HepG2 (cell line): ENCODE measurements around the gene ATRIP. TPM values are rescaled to one million over a fixed set of nuclear protein-coding genes. Genes with fewer than 3 reads are reported as not detected.

ENCODE experiments used
- CCDC6 ChIP-seq: sonication (generic); formaldehyde crosslinking; IDR thresholded peaks from 2 replicates; pipeline ENCODE4 v1.8.1; 2022; ENCODE audit warnings: mild to moderate bottlenecking, missing genetic modification reagents, moderate library complexity
- ELF3 ChIP-seq: IDR thresholded peaks from 2 replicates; pipeline ENCODE4 v1.6.1; 2016; ENCODE audit warnings: missing genetic modification reagents, missing compliant biosample characterization
- FOXK2 ChIP-seq: fragments of 450-650 bp; IDR thresholded peaks from 2 replicates; pipeline ENCODE4 v1.6.1; 2016
- GATAD1 ChIP-seq: IDR thresholded peaks from 2 replicates; pipeline ENCODE4 v1.6.1; 2016; ENCODE audit warnings: missing genetic modification reagents, missing compliant biosample characterization
- HNRNPL ChIP-seq: fragments of 200-400 bp; formaldehyde crosslinking; IDR thresholded peaks from 2 replicates; pipeline ENCODE4 v1.6.1; 2017; ENCODE audit warnings: mild to moderate bottlenecking, low read depth, low read length
- MAZ ChIP-seq, 2 experiments: sonication (generic) in 1 of 2; formaldehyde crosslinking in 1 of 2; IDR thresholded peaks; 2 replicates each; pipeline versions ENCODE4 v1.5.0 to v1.6.1; 2012 to 2020; ENCODE audit warnings: low read depth in 2 of 2, mild to moderate bottlenecking in 2 of 2, borderline replicate concordance in 1 of 2, improper control_type of control experiment in 1 of 2, low read length in 1 of 2, missing genetic modification reagents in 1 of 2, moderate library complexity in 1 of 2
- MTA3 ChIP-seq: sonication (generic); formaldehyde crosslinking; IDR thresholded peaks from 2 replicates; pipeline ENCODE4 v1.4.0; 2020; ENCODE audit warnings: missing genetic modification reagents
- NFKB2 ChIP-seq: sonication (generic); formaldehyde crosslinking; IDR thresholded peaks from 2 replicates; pipeline ENCODE4 v1.4.0; 2020; ENCODE audit warnings: missing genetic modification reagents, borderline replicate concordance
- PAWR ChIP-seq: sonication (generic); formaldehyde crosslinking; IDR thresholded peaks from 2 replicates; pipeline ENCODE4 v1.4.0; 2020; ENCODE audit warnings: missing genetic modification reagents, mild to moderate bottlenecking, borderline replicate concordance
- SALL1 ChIP-seq: sonication (generic); formaldehyde crosslinking; IDR thresholded peaks from 2 replicates; pipeline ENCODE4 v1.8.0; 2022; ENCODE audit warnings: mild to moderate bottlenecking, missing genetic modification reagents
- TAF1 ChIP-seq: sonication (generic); formaldehyde crosslinking; IDR thresholded peaks from 2 replicates; pipeline ENCODE4 v1.4.0; 2020; ENCODE audit warnings: missing genetic modification reagents
- TFDP2 ChIP-seq: sonication (generic); formaldehyde crosslinking; IDR thresholded peaks from 2 replicates; pipeline ENCODE4 v1.4.0; 2020; ENCODE audit warnings: missing genetic modification reagents
- ZNF24 ChIP-seq: fragments of 450-650 bp; IDR thresholded peaks from 2 replicates; pipeline ENCODE4 v1.6.1; 2017; ENCODE audit warnings: antibody characterized with exemption, mild to moderate bottlenecking
- ZNF615 ChIP-seq: sonication (generic); formaldehyde crosslinking; IDR thresholded peaks from 2 replicates; pipeline ENCODE4 v1.5.0; 2020; ENCODE audit warnings: mild to moderate bottlenecking, missing genetic modification reagents, borderline replicate concordance
- ZNF772 ChIP-seq: sonication (generic); formaldehyde crosslinking; IDR thresholded peaks from 2 replicates; pipeline ENCODE4 v1.5.0; 2020; ENCODE audit warnings: mild to moderate bottlenecking, missing genetic modification reagents
- polyA plus RNA-seq, 8 experiments: library from polyadenylated mRNA; depleted of rRNA in 3 of 8; stranded (reverse) in 7 of 8; unstranded in 1 of 8; fragments of >200 nt; fragmentation: Illumina TruSeq in 4 of 8; extraction: Trizol in 4 of 8; gene quantifications; 2 replicates each; pipeline versions ENCODE4 v1.2.1 to v1.2.3, GENCODE V29; 2011 to 2016; ENCODE audit warnings: low read depth in 4 of 8, missing spikeins in 1 of 8, mixed read lengths in 1 of 8; ENCODE audit not compliant: insufficient read depth in 1 of 8
- total RNA-seq, 5 experiments: library from RNA; depleted of rRNA; stranded (reverse); fragments of >200 nt; fragmentation: Illumina TruSeq; extraction: Trizol; gene quantifications; 2 replicates each; pipeline ENCODE4 v1.2.3, GENCODE V29; 2016; ENCODE audit warnings: low read depth in 1 of 5
- TF ChIP-seq, protein P1 (sequence below): sonication (generic); formaldehyde crosslinking; IDR thresholded peaks from 2 replicates; pipeline ENCODE4 v1.5.1; 2020; ENCODE audit warnings: mild to moderate bottlenecking, missing genetic modification reagents, borderline replicate concordance
- TF ChIP-seq, protein P2 (sequence below): sonication (generic); formaldehyde crosslinking; IDR thresholded peaks from 2 replicates; pipeline ENCODE4 v1.4.0; 2020; ENCODE audit warnings: mild to moderate bottlenecking, missing genetic modification reagents

ATRIP gene
- total and polyA plus RNA-seq, 2 of the 13 experiments (the other 11 are each of a cell fraction or from before 2014, with no cell fraction given): 5.1 to 12.5 TPM

GRCh38 chr3:48439820-48440589, 6.5 kb upstream of the ATRIP start, which contains the start of the genes CCDC51 and TMA7 (continued):
- TF ChIP-seq TFDP2 (CRISPR knock-in tag): peak; percentile 95
- TF ChIP-seq ZNF615 (CRISPR knock-in tag): no peak
- TF ChIP-seq ZNF24: no peak
- TF ChIP-seq, protein P1, sequence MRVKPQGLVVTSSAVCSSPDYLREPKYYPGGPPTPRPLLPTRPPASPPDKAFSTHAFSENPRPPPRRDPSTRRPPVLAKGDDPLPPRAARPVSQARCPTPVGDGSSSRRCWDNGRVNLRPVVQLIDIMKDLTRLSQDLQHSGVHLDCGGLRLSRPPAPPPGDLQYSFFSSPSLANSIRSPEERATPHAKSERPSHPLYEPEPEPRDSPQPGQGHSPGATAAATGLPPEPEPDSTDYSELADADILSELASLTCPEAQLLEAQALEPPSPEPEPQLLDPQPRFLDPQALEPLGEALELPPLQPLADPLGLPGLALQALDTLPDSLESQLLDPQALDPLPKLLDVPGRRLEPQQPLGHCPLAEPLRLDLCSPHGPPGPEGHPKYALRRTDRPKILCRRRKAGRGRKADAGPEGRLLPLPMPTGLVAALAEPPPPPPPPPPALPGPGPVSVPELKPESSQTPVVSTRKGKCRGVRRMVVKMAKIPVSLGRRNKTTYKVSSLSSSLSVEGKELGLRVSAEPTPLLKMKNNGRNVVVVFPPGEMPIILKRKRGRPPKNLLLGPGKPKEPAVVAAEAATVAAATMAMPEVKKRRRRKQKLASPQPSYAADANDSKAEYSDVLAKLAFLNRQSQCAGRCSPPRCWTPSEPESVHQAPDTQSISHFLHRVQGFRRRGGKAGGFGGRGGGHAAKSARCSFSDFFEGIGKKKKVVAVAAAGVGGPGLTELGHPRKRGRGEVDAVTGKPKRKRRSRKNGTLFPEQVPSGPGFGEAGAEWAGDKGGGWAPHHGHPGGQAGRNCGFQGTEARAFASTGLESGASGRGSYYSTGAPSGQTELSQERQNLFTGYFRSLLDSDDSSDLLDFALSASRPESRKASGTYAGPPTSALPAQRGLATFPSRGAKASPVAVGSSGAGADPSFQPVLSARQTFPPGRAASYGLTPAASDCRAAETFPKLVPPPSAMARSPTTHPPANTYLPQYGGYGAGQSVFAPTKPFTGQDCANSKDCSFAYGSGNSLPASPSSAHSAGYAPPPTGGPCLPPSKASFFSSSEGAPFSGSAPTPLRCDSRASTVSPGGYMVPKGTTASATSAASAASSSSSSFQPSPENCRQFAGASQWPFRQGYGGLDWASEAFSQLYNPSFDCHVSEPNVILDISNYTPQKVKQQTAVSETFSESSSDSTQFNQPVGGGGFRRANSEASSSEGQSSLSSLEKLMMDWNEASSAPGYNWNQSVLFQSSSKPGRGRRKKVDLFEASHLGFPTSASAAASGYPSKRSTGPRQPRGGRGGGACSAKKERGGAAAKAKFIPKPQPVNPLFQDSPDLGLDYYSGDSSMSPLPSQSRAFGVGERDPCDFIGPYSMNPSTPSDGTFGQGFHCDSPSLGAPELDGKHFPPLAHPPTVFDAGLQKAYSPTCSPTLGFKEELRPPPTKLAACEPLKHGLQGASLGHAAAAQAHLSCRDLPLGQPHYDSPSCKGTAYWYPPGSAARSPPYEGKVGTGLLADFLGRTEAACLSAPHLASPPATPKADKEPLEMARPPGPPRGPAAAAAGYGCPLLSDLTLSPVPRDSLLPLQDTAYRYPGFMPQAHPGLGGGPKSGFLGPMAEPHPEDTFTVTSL (CRISPR knock-in tag): no peak
- TF ChIP-seq, protein P2, sequence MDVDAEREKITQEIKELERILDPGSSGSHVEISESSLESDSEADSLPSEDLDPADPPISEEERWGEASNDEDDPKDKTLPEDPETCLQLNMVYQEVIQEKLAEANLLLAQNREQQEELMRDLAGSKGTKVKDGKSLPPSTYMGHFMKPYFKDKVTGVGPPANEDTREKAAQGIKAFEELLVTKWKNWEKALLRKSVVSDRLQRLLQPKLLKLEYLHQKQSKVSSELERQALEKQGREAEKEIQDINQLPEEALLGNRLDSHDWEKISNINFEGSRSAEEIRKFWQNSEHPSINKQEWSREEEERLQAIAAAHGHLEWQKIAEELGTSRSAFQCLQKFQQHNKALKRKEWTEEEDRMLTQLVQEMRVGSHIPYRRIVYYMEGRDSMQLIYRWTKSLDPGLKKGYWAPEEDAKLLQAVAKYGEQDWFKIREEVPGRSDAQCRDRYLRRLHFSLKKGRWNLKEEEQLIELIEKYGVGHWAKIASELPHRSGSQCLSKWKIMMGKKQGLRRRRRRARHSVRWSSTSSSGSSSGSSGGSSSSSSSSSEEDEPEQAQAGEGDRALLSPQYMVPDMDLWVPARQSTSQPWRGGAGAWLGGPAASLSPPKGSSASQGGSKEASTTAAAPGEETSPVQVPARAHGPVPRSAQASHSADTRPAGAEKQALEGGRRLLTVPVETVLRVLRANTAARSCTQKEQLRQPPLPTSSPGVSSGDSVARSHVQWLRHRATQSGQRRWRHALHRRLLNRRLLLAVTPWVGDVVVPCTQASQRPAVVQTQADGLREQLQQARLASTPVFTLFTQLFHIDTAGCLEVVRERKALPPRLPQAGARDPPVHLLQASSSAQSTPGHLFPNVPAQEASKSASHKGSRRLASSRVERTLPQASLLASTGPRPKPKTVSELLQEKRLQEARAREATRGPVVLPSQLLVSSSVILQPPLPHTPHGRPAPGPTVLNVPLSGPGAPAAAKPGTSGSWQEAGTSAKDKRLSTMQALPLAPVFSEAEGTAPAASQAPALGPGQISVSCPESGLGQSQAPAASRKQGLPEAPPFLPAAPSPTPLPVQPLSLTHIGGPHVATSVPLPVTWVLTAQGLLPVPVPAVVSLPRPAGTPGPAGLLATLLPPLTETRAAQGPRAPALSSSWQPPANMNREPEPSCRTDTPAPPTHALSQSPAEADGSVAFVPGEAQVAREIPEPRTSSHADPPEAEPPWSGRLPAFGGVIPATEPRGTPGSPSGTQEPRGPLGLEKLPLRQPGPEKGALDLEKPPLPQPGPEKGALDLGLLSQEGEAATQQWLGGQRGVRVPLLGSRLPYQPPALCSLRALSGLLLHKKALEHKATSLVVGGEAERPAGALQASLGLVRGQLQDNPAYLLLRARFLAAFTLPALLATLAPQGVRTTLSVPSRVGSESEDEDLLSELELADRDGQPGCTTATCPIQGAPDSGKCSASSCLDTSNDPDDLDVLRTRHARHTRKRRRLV (CRISPR knock-in tag): peak; percentile 36; the same call in 1 of the 2 replicates
- TF ChIP-seq SALL1 (CRISPR knock-in tag): peak; percentile 78
- TF ChIP-seq CCDC6 (CRISPR knock-in tag): peak; percentile 51
- peak; percentile 73; the same call in 1 of the 2 replicates for TF ChIP-seq HNRNPL
- no peak for TF ChIP-seq PAWR (CRISPR knock-in tag)
- peak; percentile 95 for TF ChIP-seq ZNF772 (CRISPR knock-in tag)
- TF ChIP-seq NFKB2 (CRISPR knock-in tag): peak; percentile 81; the same call in 1 of the 2 replicates
- TF ChIP-seq TAF1 (CRISPR knock-in tag): peak; percentile 86
- no peak for TF ChIP-seq MTA3 (CRISPR knock-in tag)
- peak; percentile 67; the same call in 1 of the 2 replicates for TF ChIP-seq ELF3
- TF ChIP-seq FOXK2: no peak
- TF ChIP-seq MAZ (IDR thresholded peaks at IDR 0.05; ENCODE audit: borderline replicate concordance, low read depth, low read length): no peak
- peak; percentile 84 for TF ChIP-seq MAZ (CRISPR knock-in tag; IDR thresholded peaks at IDR 0.05; ENCODE audit: low read depth)
- peak; percentile 93 for TF ChIP-seq GATAD1
